Esophagus squamous epithelium (tissue), 5 donors: Measurements from ENCODE around the gene IPO8. TPM values are rescaled to one million over a fixed set of nuclear protein-coding genes. Genes with fewer than 3 reads are reported as not detected.
"Not testable (repeated sequence)": the region's sequence is repeated elsewhere in the genome, so short reads cannot be mapped to it uniquely, and the experiment has no call there.

Source experiments
- DNase-seq: peaks from one replicate; lab custom pipeline; 2025; lab: John Stamatoyannopoulos, UW
- H3K27ac ChIP-seq, 4 donors: fragments of 200-600 bp; sonication (generic); one replicate each; pipeline ENCODE4 v1.5.1; 2016 to 2019; ENCODE audit warnings: mild to moderate bottlenecking in 1 of 4
- H3K27me3 ChIP-seq, 4 donors: fragments of 200-600 bp; sonication (generic); 1 replicate in 3 of 4; 2 replicates in 1 of 4; pipeline versions ENCODE4 v1.5.1 to v1.6.0; 2017 to 2021; ENCODE audit warnings: antibody characterized with exemption in 1 of 4
- H3K36me3 ChIP-seq, 3 donors: fragments of 200-600 bp; sonication (generic); one replicate each; pipeline ENCODE4 v1.5.1; 2016 to 2019
- H3K4me1 ChIP-seq, 3 donors: fragments of 200-600 bp; sonication (generic); one replicate each; pipeline ENCODE4 v1.5.1; 2017 to 2019
- H3K4me3 ChIP-seq, 4 donors: fragments of 200-600 bp; sonication (generic); 1 replicate in 3 of 4; 2 replicates in 1 of 4; pipeline ENCODE4 v1.5.1; 2016 to 2019; ENCODE audit warnings: mild to moderate bottlenecking in 2 of 4, moderate library complexity in 1 of 4
- H3K9me3 ChIP-seq, 3 donors: fragments of 200-600 bp; sonication (generic); one replicate each; pipeline ENCODE4 v1.5.1; 2016 to 2019
- POLR2A ChIP-seq, 4 donors: fragments of 450-650 bp; IDR thresholded peaks; one replicate each; pipeline ENCODE4 v1.6.1; 2017; ENCODE audit warnings: antibody characterized with exemption in 4 of 4, mild to moderate bottlenecking in 4 of 4, moderate library complexity in 3 of 4
- WGBS, 2 donors: methylation state at CpG; one replicate each; pipeline ENCODE4 v1.1.5; 2018; 5-methylcytosine and 5-hydroxymethylcytosine counted together
- intact Hi-C: fragments of 100-400 bp; cut with DNase I; formaldehyde crosslinking; loops from one replicate; pipeline ENCODE4 v1.15.0; 2022
- total RNA-seq, 4 donors: library from RNA; depleted of rRNA; stranded (reverse); fragments of >200 nt; gene quantifications; one replicate each; pipeline ENCODE4 v1.1.0, GENCODE V29; 2016
- TF ChIP-seq, protein P1 (sequence below), 6 experiments: fragments of 450-650 bp in 4 of 6; fragments of 200-600 bp in 2 of 6; sonication (generic) in 2 of 6; IDR thresholded peaks; one replicate each; pipeline ENCODE4 v1.5.1; 2016 to 2019; ENCODE audit warnings: antibody characterized with exemption in 6 of 6, mild to moderate bottlenecking in 4 of 6, moderate library complexity in 4 of 6
- donor health status: DM: yes; HTN: yes; CAD: no.

The IPO8 gene
- total RNA-seq, 4 donors from 2014 or later = 18.0 to 31.9 (median 29.0) TPM

DNA sequence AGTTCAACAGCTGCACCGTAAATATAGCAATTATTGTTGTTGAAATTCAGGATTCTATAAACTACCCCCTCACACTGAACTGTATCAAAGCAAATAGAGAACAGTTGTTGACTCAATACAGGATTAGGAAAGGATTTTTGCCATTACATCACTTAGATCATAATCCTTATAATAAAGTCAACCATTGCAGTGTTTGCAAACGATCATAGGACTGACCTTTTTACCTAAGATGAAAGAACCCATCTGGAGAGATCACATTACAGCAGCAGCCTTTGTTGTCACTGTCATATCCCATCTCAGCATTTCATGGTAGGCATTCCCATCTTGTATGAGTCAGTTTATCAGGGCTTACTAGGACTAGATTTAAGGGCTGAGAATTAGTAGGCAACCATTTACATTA lies 96.1 kb downstream of the IPO8 start:
- Histone ChIP-seq H3K9me3 (peaks cover 0 to 12% (median 0%) of the 10 kb centered on the region in 3 donors), H3K27ac (no peak overlapping the region), H3K4me3 (no peak overlapping the region), H3K36me3 (no peaks in the 10 kb centered on the region), H3K4me1 (no peaks in the 10 kb centered on the region), H3K27me3 (no peaks in the 10 kb centered on the region)
- TF ChIP-seq, protein P1, sequence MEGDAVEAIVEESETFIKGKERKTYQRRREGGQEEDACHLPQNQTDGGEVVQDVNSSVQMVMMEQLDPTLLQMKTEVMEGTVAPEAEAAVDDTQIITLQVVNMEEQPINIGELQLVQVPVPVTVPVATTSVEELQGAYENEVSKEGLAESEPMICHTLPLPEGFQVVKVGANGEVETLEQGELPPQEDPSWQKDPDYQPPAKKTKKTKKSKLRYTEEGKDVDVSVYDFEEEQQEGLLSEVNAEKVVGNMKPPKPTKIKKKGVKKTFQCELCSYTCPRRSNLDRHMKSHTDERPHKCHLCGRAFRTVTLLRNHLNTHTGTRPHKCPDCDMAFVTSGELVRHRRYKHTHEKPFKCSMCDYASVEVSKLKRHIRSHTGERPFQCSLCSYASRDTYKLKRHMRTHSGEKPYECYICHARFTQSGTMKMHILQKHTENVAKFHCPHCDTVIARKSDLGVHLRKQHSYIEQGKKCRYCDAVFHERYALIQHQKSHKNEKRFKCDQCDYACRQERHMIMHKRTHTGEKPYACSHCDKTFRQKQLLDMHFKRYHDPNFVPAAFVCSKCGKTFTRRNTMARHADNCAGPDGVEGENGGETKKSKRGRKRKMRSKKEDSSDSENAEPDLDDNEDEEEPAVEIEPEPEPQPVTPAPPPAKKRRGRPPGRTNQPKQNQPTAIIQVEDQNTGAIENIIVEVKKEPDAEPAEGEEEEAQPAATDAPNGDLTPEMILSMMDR (IDR thresholded peaks at IDR 0.05) = no peak
- TF ChIP-seq POLR2A (IDR thresholded peaks at IDR 0.05) = no peak
- DNase-seq = no peak
- intact Hi-C loops = no loop called here
- 22 to 35% methylated on average over 2 of the region's 2 CpGs for WGBS, 2 donors

DNA sequence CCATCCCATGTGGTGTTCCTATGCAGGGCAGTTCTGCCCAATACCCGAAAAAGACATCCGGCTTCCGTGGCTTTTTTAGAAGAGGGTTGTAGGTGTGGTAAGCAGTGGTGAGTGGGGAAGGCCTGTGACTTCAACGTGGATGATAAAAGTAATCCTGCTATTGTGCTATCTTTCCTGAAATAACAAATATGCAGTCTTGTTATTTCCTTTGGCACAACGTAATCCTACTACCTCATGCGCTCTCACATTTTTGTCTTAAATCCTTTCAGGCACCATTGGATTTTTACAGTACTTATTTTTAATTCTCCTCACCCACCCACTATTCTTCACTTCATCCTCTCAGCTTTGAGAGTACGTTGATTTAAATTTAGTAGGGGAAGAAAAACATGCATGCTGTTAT lies 96.8 kb downstream of the IPO8 start:
- Histone ChIP-seq H3K4me1 (no peaks in the 10 kb centered on the region), H3K36me3 (no peaks in the 10 kb centered on the region), H3K4me3 (no peak overlapping the region), H3K27me3 (no peaks in the 10 kb centered on the region), H3K27ac (no peak overlapping the region), H3K9me3 (peaks cover 0 to 12% (median 0%) of the 10 kb centered on the region in 3 donors)
- 63 to 69% methylated on average over 7 of the region's 7 CpGs for WGBS, 2 donors
- DNase-seq = no peak
- intact Hi-C loops = no loop called here
- TF ChIP-seq, protein P1 (IDR thresholded peaks at IDR 0.05) = no peak
- no peak for TF ChIP-seq POLR2A (IDR thresholded peaks at IDR 0.05)

DNA sequence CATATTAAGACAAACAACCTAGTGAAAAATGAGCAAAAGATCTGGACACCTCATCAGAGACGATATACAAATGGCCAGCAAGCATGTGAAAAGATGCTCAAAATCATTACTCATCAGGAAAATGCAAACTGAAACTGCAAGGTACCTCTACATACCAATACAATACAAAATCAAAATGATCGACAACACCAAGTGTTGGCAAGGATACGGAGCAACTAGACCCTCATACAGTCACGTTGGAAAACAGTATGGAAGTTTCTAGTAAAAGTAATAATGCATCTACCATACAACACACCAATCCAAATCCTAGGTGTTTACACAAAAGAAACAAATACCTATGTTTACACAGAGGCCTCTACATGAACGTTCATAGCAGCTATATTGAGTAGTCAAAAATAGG lies 99.9 kb downstream of the IPO8 start:
- Histone ChIP-seq H3K9me3 (no peaks in the 10 kb centered on the region), H3K4me1 (no peaks in the 10 kb centered on the region), H3K27ac (no peak overlapping the region), H3K27me3 (no peaks in the 10 kb centered on the region), H3K4me3 (no peak overlapping the region), H3K36me3 (no peaks in the 10 kb centered on the region)
- WGBS, 2 donors = 73 to 86% methylated on average over 5 of the region's 5 CpGs
- no peak for DNase-seq
- intact Hi-C loops = no loop called here
- TF ChIP-seq, protein P1 (IDR thresholded peaks at IDR 0.05) = no peak
- TF ChIP-seq POLR2A (IDR thresholded peaks at IDR 0.05) = no peak

DNA sequence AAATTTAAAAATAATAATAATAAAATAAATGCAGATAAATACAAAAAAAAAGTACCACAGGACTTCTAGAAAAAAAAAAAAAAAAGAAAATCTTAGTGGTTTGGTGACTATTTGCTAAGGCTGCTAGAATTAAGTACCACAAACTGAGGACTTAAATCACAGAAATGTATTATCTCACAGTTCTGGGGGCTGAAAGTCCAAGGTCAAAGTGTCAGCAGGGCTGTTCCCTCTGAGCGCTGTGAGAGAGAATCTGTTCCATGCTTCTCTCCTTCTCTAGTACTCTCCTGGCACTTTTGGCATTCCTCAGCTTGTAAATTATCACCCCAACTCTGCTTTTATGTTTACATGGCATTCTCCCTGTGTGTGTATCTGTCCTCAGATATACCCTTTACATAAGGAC lies 101.2 kb downstream of the IPO8 start:
- Histone ChIP-seq H3K4me1 (no peaks in the 10 kb centered on the region), H3K27me3 (no peaks in the 10 kb centered on the region), H3K27ac (no peak overlapping the region), H3K4me3 (no peak overlapping the region), H3K36me3 (no peaks in the 10 kb centered on the region), H3K9me3 (no peaks in the 10 kb centered on the region)
- DNase-seq = no peak
- TF ChIP-seq POLR2A (IDR thresholded peaks at IDR 0.05) = no peak
- TF ChIP-seq, protein P1 (IDR thresholded peaks at IDR 0.05) = no peak
- intact Hi-C loops = no loop called here
- 85 to 97% methylated on average over 1 of the region's 1 CpG for WGBS, 2 donors

DNA sequence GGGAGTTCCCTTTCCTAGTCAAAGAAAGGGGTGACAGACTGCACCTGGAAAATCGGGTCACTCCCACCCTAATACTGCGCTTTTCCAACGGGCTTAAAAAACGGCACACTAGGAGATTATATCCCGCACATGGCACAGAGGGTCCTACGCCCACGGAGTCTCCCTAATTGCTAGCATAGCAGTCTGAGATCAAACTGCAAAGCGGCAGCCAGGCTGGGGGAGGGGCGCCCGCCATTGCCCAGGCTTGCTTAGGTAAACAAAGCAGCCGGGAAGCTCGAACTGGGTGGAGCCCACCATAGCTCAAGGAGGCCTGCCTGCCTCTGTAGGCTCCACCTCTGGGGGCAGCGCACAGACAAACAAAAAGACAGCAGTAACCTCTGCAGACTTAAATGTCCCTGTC lies 107.1 kb downstream of the IPO8 start:
- H3K4me3 ChIP-seq, H3K27ac ChIP-seq, intact Hi-C loops, H3K4me1 ChIP-seq, H3K36me3 ChIP-seq, H3K9me3 ChIP-seq, DNase-seq, H3K27me3 ChIP-seq: not testable (repeated sequence)
- 95% methylated on average over 4 of the region's 13 CpGs; no CpG with 5 or more reads in 1 of the 2 donors for WGBS, 2 donors

DNA sequence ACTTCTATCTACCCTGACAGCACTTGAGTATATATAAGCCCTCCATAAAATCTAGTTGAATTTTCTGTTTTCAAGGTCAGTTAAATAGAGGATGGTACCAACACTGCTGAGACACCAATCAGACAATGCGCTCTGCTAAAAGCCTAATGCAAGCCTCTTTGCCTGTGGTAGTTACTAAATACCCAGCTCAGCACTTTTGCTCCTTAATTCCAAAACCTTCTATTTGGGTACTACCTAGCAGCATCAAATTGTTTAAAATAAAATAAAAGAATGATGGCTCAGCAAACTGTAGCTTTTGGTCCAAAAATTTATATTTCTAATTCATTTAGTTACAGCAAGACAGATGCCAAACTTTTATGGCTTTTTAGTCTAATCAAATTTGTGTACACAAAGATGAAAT lies 107.9 kb downstream of the IPO8 start:
- Histone ChIP-seq H3K4me1 (no peaks in the 10 kb centered on the region), H3K36me3 (no peaks in the 10 kb centered on the region), H3K27ac (no peak overlapping the region), H3K9me3 (no peaks in the 10 kb centered on the region), H3K4me3 (no peak overlapping the region), H3K27me3 (no peaks in the 10 kb centered on the region)
- intact Hi-C loops = no loop called here
- 95 to 100% methylated on average over 1 of the region's 1 CpG for WGBS, 2 donors
- TF ChIP-seq POLR2A (IDR thresholded peaks at IDR 0.05) = no peak
- TF ChIP-seq, protein P1 (IDR thresholded peaks at IDR 0.05) = no peak
- DNase-seq = no peak
